MM.1S (cell line): Measurements from ENCODE around the gene FAM81B.

ENCODE experiments used
- DNase-seq: peaks from one replicate; pipeline ENCODE4 v3.0.0-alpha.2; 2015
- H2AFZ ChIP-seq: fragments of 300-600 bp; sonication (generic); 2 replicates; pipeline ENCODE4 v1.6.0; 2016; ENCODE audit warnings: antibody characterized with exemption, low read length
- H3F3A ChIP-seq: fragments of 300-600 bp; sonication (generic); 2 replicates; pipeline ENCODE4 v1.6.1; 2016; ENCODE audit warnings: mild to moderate bottlenecking, antibody characterized with exemption, low read length, moderate library complexity, mixed read lengths; ENCODE audit not compliant: insufficient read depth
- H3K27ac ChIP-seq: fragments of 300-600 bp; sonication (generic); 2 replicates; pipeline ENCODE4 v1.5.1; 2016; ENCODE audit warnings: mild to moderate bottlenecking, low read length
- H3K27me3 ChIP-seq: fragments of 300-600 bp; sonication (generic); replicated peaks from 2 replicates; pipeline ENCODE4 v1.6.0; 2016; ENCODE audit warnings: low read length; ENCODE audit not compliant: insufficient read depth
- H3K36me3 ChIP-seq: fragments of 300-600 bp; sonication (generic); replicated peaks from 2 replicates; pipeline ENCODE4 v1.6.1; 2016; ENCODE audit warnings: mild to moderate bottlenecking, low read length, mixed read lengths; ENCODE audit not compliant: insufficient read depth
- H3K4me1 ChIP-seq: fragments of 300-600 bp; sonication (generic); 2 replicates; pipeline ENCODE4 v1.6.1; 2016; ENCODE audit warnings: low read length, mixed read lengths
- H3K4me2 ChIP-seq: fragments of 300-600 bp; sonication (generic); 2 replicates; pipeline ENCODE4 v1.6.0; 2016; ENCODE audit warnings: low read depth, low read length
- H3K4me3 ChIP-seq: fragments of 300-600 bp; sonication (generic); 2 replicates; pipeline ENCODE4 v1.5.1; 2016; ENCODE audit warnings: low read length, mixed read lengths
- H3K79me2 ChIP-seq: fragments of 300-600 bp; sonication (generic); 2 replicates; pipeline ENCODE4 v1.6.1; 2016; ENCODE audit warnings: mixed run types, low read length, mixed read lengths
- H3K9ac ChIP-seq: fragments of 300-600 bp; sonication (generic); 2 replicates; pipeline ENCODE4 v1.6.1; 2016; ENCODE audit warnings: low read length, mixed read lengths
- H3K9me2 ChIP-seq: fragments of 300-600 bp; sonication (generic); replicated peaks from 2 replicates; pipeline ENCODE4 v1.6.1; 2016; ENCODE audit warnings: mild to moderate bottlenecking, low read length, mixed read lengths; ENCODE audit not compliant: insufficient read depth
- H3K9me3 ChIP-seq: fragments of 300-600 bp; sonication (generic); replicated peaks from 2 replicates; pipeline ENCODE4 v1.6.1; 2016; ENCODE audit warnings: mild to moderate bottlenecking, low read length, mixed read lengths; ENCODE audit not compliant: insufficient read depth
- H4K20me1 ChIP-seq: fragments of 300-600 bp; sonication (generic); 2 replicates; pipeline ENCODE4 v1.6.1; 2016; ENCODE audit warnings: mild to moderate bottlenecking, low read length, moderate library complexity, mixed read lengths; ENCODE audit not compliant: insufficient read depth
- CTCF ChIP-seq: fragments of 300-600 bp; sonication (generic); IDR thresholded peaks from 2 replicates; pipeline ENCODE4 v1.5.1; 2016; ENCODE audit warnings: antibody characterized with exemption, low read length, mixed read lengths
- EZH2 ChIP-seq: fragments of 300-600 bp; sonication (generic); optimal IDR thresholded peaks from 2 replicates; pipeline ENCODE3; 2017; ENCODE audit warnings: low read depth, mild to moderate bottlenecking, antibody characterized with exemption, low read length, mixed read lengths
- EZH2phosphoT487 ChIP-seq: fragments of 300-600 bp; sonication (generic); IDR thresholded peaks from 2 replicates; pipeline ENCODE4 v1.6.1; 2018; ENCODE audit warnings: antibody characterized with exemption, low read length

Gene FAM81B

DNA sequence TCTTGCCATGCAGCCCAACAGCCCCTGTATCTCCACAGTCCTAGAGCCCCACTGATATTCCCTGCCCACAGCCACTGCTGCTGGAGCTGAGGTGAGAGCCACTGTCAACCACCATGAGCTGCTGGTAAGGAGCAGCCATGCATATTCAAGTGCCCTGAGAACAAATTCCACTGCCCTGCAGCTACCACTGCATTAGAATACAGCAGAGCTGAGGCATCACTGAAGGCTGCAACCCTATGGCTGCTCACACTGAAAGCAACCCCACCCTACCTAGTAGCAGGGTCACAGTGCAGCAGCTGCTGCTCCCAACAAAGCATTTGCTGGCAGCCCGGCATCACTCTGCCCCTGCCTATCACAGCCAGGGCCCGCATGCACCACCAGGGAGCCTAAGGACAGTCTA lies 95.0 kb downstream of the FAM81B start:
- Histone ChIP-seq H3K79me2 (no peaks in the 10 kb centered on the region), H4K20me1 (no peaks in the 10 kb centered on the region), H3F3A (no peaks in the 10 kb centered on the region), H3K9me3 (no peaks in the 10 kb centered on the region), H3K27me3 (no peaks in the 10 kb centered on the region), H3K4me3 (no peak overlapping the region), H3K9ac (no peak overlapping the region), H3K9me2 (no peaks in the 10 kb centered on the region), H3K36me3 (peaks cover 33% of the 10 kb centered on the region; the same call in 1 of the 2 replicates), H2AFZ (no peak overlapping the region), H3K27ac (no peak overlapping the region), H3K4me1 (no peaks in the 10 kb centered on the region), H3K4me2 (no peak overlapping the region)
- no peak for DNase-seq
- TF ChIP-seq EZH2 (no peak), CTCF (no peak), EZH2phosphoT487 (no peak)

DNA sequence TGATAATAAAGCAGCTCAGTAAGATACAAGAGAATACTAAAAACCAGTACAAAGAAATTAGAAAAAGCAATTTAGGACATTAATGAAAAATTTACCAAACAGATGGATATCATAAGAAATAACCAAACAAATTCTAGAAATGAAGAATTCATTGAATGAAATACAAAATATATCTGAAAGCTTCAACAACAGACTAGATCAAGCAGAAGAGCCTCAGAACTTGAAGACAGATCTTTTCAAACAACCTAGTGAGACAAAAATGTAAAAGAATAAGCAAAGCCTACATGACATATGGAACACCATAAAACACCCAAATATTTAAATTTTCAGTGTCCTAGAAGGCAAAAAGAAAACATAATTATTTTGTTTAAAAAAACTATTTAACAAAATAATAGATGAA lies 96.7 kb downstream of the FAM81B start:
- DNase-seq, result no peak

More for the DNA sequence above, 96.7 kb downstream of the FAM81B start:
- Histone ChIP-seq H3K9me3 (no peaks in the 10 kb centered on the region), H3K27me3 (no peaks in the 10 kb centered on the region), H3K4me3 (no peak overlapping the region), H3K79me2 (no peaks in the 10 kb centered on the region), H2AFZ (no peak overlapping the region), H4K20me1 (no peaks in the 10 kb centered on the region), H3K9me2 (no peaks in the 10 kb centered on the region), H3F3A (no peaks in the 10 kb centered on the region), H3K36me3 (peaks cover 28% of the 10 kb centered on the region; the same call in 1 of the 2 replicates), H3K9ac (no peak overlapping the region), H3K4me1 (no peaks in the 10 kb centered on the region), H3K4me2 (no peak overlapping the region), H3K27ac (no peak overlapping the region)
- TF ChIP-seq EZH2, result no peak
- no peak for TF ChIP-seq CTCF
- TF ChIP-seq EZH2phosphoT487, result no peak
